Hepatocyte (in vitro differentiated cells): Measurements from ENCODE around the gene FBXO9.

Experiments
- CTCF ChIP-seq: fragments of 200-600 bp; sonication (generic); IDR thresholded peaks from 2 replicates; pipeline ENCODE4 v1.5.1; 2016; ENCODE audit warnings: antibody characterized with exemption, mild to moderate bottlenecking; ENCODE audit not compliant: poor library complexity
- EZH2 ChIP-seq: fragments of 200-600 bp; sonication (generic); IDR thresholded peaks from 2 replicates; pipeline ENCODE4 v1.6.1; 2016; ENCODE audit warnings: antibody characterized with exemption, mild to moderate bottlenecking, borderline replicate concordance

- no peak for TF ChIP-seq CTCF
- TF ChIP-seq EZH2, result no peak
Observed at GRCh38 chr6:53043581-53043980, 21.6 kb upstream of the FBXO9 start.
